A549 (cell line): ENCODE results near the gene WDFY1. TPM values are rescaled to one million over a fixed set of nuclear protein-coding genes. Genes with fewer than 3 reads are reported as not detected.

ENCODE experiments used
- ATAC-seq, 2 experiments: fragments of 200-7000 bp in 1 of 2; fragments of >200 bp in 1 of 2; cut with Nextera tagmentation in 1 of 2; cut with Tn5 transposase in 1 of 2; 3 replicates each; pipeline versions ENCODE4 v1.8.0 to v1.9.1; 2018 to 2020; ENCODE audit warnings: mild to moderate bottlenecking in 1 of 2, moderate library complexity in 1 of 2
- CTCF ChIA-PET: fragments of 300-600 bp; sonication (Branson Sonifier 250); formaldehyde crosslinking; extraction: SDS; loops from one replicate; lab custom pipeline; 2021; ENCODE audit warnings: antibody characterized with exemption, inconsistent platforms; lab: Yijun Ruan, JAX
- POLR2A ChIA-PET: fragments of 350-600 bp; formaldehyde crosslinking; extraction: SDS; loops from one replicate; lab custom pipeline; 2021; ENCODE audit warnings: antibody characterized with exemption, inconsistent platforms; lab: Yijun Ruan, JAX
- DNase-seq, 2 experiments: peaks; one replicate each; pipeline versions ENCODE4 v3.0.0 to v3.0.0-alpha.2; 2011 to 2016; ENCODE audit warnings: low read depth in 1 of 2, low spot score in 1 of 2
- FAIRE-seq: peaks from 2 replicates; lab custom pipeline; 2011; peaks lifted over from hg19 to GRCh38; lab: Jason Lieb, UNC
- H3K27ac ChIP-seq, 2 experiments: fragments of >200 bp; sonication (Bioruptor Twin); formaldehyde crosslinking; 3 replicates each; pipeline ENCODE4 v1.5.1; 2016 to 2017
- H3K4me1 ChIP-seq: fragments of >200 bp; sonication (Bioruptor Twin); formaldehyde crosslinking; 3 replicates; pipeline ENCODE4 v1.6.1; 2016
- H3K4me2 ChIP-seq: fragments of >200 bp; sonication (Bioruptor Twin); formaldehyde crosslinking; 3 replicates; pipeline ENCODE4 v1.6.1; 2016
- H3K4me3 ChIP-seq: fragments of >200 bp; sonication (Bioruptor Twin); formaldehyde crosslinking; 3 replicates; pipeline ENCODE4 v1.5.1; 2016
- H3K9me3 ChIP-seq: fragments of >200 bp; sonication (Bioruptor Twin); formaldehyde crosslinking; 3 replicates; pipeline ENCODE4 v1.6.1; 2016
- BCL3 ChIP-seq: fragments of >200 bp; sonication (Bioruptor Twin); formaldehyde crosslinking; IDR thresholded peaks from 3 replicates; pipeline ENCODE4 v1.6.1; 2016
- CBX2 ChIP-seq: fragments of 200-600 bp; sonication (generic); IDR thresholded peaks from 2 replicates; pipeline ENCODE4 v1.6.1; 2016; ENCODE audit warnings: low read depth, mild to moderate bottlenecking, borderline replicate concordance
- CEBPB ChIP-seq, 2 experiments: fragments of >200 bp in 1 of 2; sonication (Bioruptor Twin) in 1 of 2; formaldehyde crosslinking in 1 of 2; IDR thresholded peaks; 2 replicates each; pipeline ENCODE4 v1.6.1; 2012 to 2016
- CHD2 ChIP-seq: fragments of 150-350 bp; IDR thresholded peaks from 2 replicates; pipeline ENCODE4 v1.6.1; 2014; ENCODE audit warnings: low read length; ENCODE audit not compliant: partially characterized antibody
- CHD4 ChIP-seq: fragments of 200-600 bp; sonication (generic); IDR thresholded peaks from 2 replicates; pipeline ENCODE4 v1.6.1; 2016; ENCODE audit warnings: antibody characterized with exemption, mild to moderate bottlenecking, borderline replicate concordance
- ELK1 ChIP-seq: fragments of 150-350 bp; IDR thresholded peaks from 2 replicates; pipeline ENCODE4 v1.6.1; 2014; ENCODE audit warnings: low read depth, mild to moderate bottlenecking, low read length
- EP300 ChIP-seq, 2 experiments: fragments of >200 bp; sonication (Bioruptor Twin); formaldehyde crosslinking; IDR thresholded peaks; 2 replicates in 1 of 2; 3 replicates in 1 of 2; pipeline ENCODE4 v1.6.1; 2016 to 2017
- ESRRA ChIP-seq: fragments of 150-350 bp; IDR thresholded peaks from 2 replicates; pipeline ENCODE4 v1.6.1; 2014; ENCODE audit warnings: mild to moderate bottlenecking, low read length, borderline replicate concordance
- GATA3 ChIP-seq: IDR thresholded peaks from 2 replicates; pipeline ENCODE4 v1.6.1; 2012; ENCODE audit warnings: borderline replicate concordance
- HMGXB4 ChIP-seq: fragments of 250-450 bp; sonication (Bioruptor Pico); IDR thresholded peaks from 2 replicates; pipeline ENCODE4 v1.5.0; 2021; ENCODE audit warnings: mild to moderate bottlenecking, moderate library complexity, borderline replicate concordance
- HOXA7 ChIP-seq: fragments of 250-450 bp; sonication (Bioruptor Pico); IDR thresholded peaks from 2 replicates; pipeline ENCODE4 v1.5.0; 2020; ENCODE audit warnings: mild to moderate bottlenecking, moderate library complexity
- JUNB ChIP-seq: fragments of >200 bp; sonication (Bioruptor Twin); formaldehyde crosslinking; IDR thresholded peaks from 2 replicates; pipeline ENCODE4 v1.6.1; 2016
- KDM1A ChIP-seq: fragments of 200-600 bp; sonication (generic); IDR thresholded peaks from 2 replicates; pipeline ENCODE4 v1.6.1; 2016; ENCODE audit warnings: low read depth, mild to moderate bottlenecking
- KDM5A ChIP-seq: fragments of 200-600 bp; sonication (generic); IDR thresholded peaks from 2 replicates; pipeline ENCODE4 v1.6.1; 2016; ENCODE audit warnings: antibody characterized with exemption, mild to moderate bottlenecking
- MAX ChIP-seq: IDR thresholded peaks from 2 replicates; pipeline ENCODE4 v1.6.1; 2012
- MAZ ChIP-seq: fragments of 150-350 bp; IDR thresholded peaks from 2 replicates; pipeline ENCODE4 v1.6.1; 2014; ENCODE audit warnings: antibody characterized with exemption, low read depth, low read length, borderline replicate concordance
- NPAS2 ChIP-seq: fragments of 250-450 bp; sonication (Bioruptor Pico); IDR thresholded peaks from 2 replicates; pipeline ENCODE4 v1.8.0; 2022; ENCODE audit warnings: mild to moderate bottlenecking, moderate library complexity, borderline replicate concordance
- POLR2AphosphoS2 ChIP-seq: conservative IDR thresholded peaks from 2 replicates; pipeline ENCODE4 v1.6.1; 2012; ENCODE audit warnings: low read length, improper control_type of control experiment, inconsistent platforms
- RCOR1 ChIP-seq: fragments of 150-350 bp; IDR thresholded peaks from 2 replicates; pipeline ENCODE4 v1.6.1; 2014; ENCODE audit warnings: antibody characterized with exemption, low read length, low read depth
- RNF2 ChIP-seq: fragments of 200-600 bp; sonication (generic); IDR thresholded peaks from 2 replicates; pipeline ENCODE4 v1.6.1; 2016; ENCODE audit warnings: low read depth, mild to moderate bottlenecking, antibody characterized with exemption, moderate library complexity, borderline replicate concordance
- SMC3 ChIP-seq: fragments of >200 bp; sonication (Bioruptor Twin); formaldehyde crosslinking; IDR thresholded peaks from 3 replicates; pipeline ENCODE4 v1.6.1; 2018; ENCODE audit warnings: inconsistent platforms
- TP53 ChIP-seq: fragments of 250-450 bp; sonication (Bioruptor Pico); IDR thresholded peaks from 2 replicates; pipeline ENCODE4 v1.5.0; 2021; ENCODE audit warnings: mild to moderate bottlenecking, moderate library complexity
- ZC3H11A ChIP-seq: fragments of 450-650 bp; IDR thresholded peaks from 2 replicates; pipeline ENCODE4 v1.6.1; 2014; ENCODE audit warnings: antibody characterized with exemption, mild to moderate bottlenecking
- WGBS: methylation state at CpG from one replicate; pipeline ENCODE4 v1.1.6; 2017; ENCODE audit errors: missing lambda C conversion rate; 5-methylcytosine and 5-hydroxymethylcytosine counted together
- polyA plus RNA-seq, 4 experiments: library from polyadenylated mRNA; depleted of rRNA in 3 of 4; stranded (reverse); fragments of >200 nt; fragmentation: RNase III in 1 of 4; extraction: RNeasy Plus Mini Kit Qiagen cat#74134 plus additional on column Dnase treatment in 1 of 4; gene quantifications; 2 replicates in 3 of 4; 3 replicates in 1 of 4; pipeline ENCODE4 v1.2.3, GENCODE V29; 2011 to 2017

WDFY1 gene
- polyA plus RNA-seq, 2 of the 4 experiments (the other 2 are of a cell fraction) = 38.7 to 70.8 TPM

- TF ChIP-seq CEBPB (IDR thresholded peaks at IDR 0.05) = no peak
- TF ChIP-seq CBX2 = no peak
- H3K9me3 ChIP-seq = no peaks in the 10 kb centered on the region
- H3K4me3 ChIP-seq = no peak overlapping the region
- ATAC-seq (no peak), FAIRE-seq (no peak), DNase-seq (no peak)
- ChIA-PET POLR2A (no interaction called here), CTCF (interaction anchor here (0.9 to 1.9 kb wide), 6 partner anchors 9 to 131 kb away, joined by 3 to 9 read pairs (median 4); no protein-coding TSS in a partner anchor)
- no peak overlapping the region for H3K4me2 ChIP-seq
- 98% methylated on average over 3 of the region's 3 CpGs for WGBS
- H3K4me1 ChIP-seq = peaks cover 78% of the 10 kb centered on the region
- H3K27ac ChIP-seq = peak overlapping the region; percentile 91 to 94
These were observed 86.1 kb downstream of the WDFY1 start for GRCh38 chr2:223859070-223859469.

GRCh38 chr2:223856584-223856983 is 88.6 kb downstream of the WDFY1 start:
- FAIRE-seq (no peak), DNase-seq (no peak), ATAC-seq (no peak)
- Histone ChIP-seq H3K4me3 (no peak overlapping the region), H3K9me3 (no peaks in the 10 kb centered on the region), H3K4me2 (peak overlapping the region; percentile 53), H3K27ac (peak overlapping the region; percentile 71 to 91), H3K4me1 (peaks cover 66% of the 10 kb centered on the region)
- WGBS = 59% methylated on average over 5 of the region's 5 CpGs
- ChIA-PET POLR2A (no interaction called here), CTCF (interaction anchor here (0.6 to 1.2 kb wide), 3 partner anchors 19 to 36 kb away, joined by 3 read pairs; no protein-coding TSS in a partner anchor)
- TF ChIP-seq SMC3 = no peak
- TF ChIP-seq ZC3H11A = no peak
- TF ChIP-seq, all 56 proteins: peak for 0

- ChIA-PET CTCF (interaction anchor here (0.6 to 1.2 kb wide), 2 partner anchors 18 to 21 kb away, joined by 3 read pairs; no protein-coding TSS in a partner anchor), POLR2A (no interaction called here)
- 18% methylated on average over 2 of the region's 2 CpGs for WGBS
- TF ChIP-seq KDM5A (no peak), HOXA7 (CRISPR knock-in tag) (no peak), HMGXB4 (CRISPR knock-in tag) (no peak), NPAS2 (CRISPR knock-in tag) (no peak), RNF2 (no peak), CHD4 (no peak), GATA3 (peak; percentile 39; the same call in 1 of the 2 replicates), JUNB (peak; percentile 18; the same call in 1 of the 2 replicates), BCL3 (no peak), ESRRA (no peak), CEBPB (IDR thresholded peaks at IDR 0.05) (peak; percentile 74 to 77; a peak in 3 of 4 replicates), RCOR1 (no peak), MAX (no peak), EP300 (IDR thresholded peaks at IDR 0.05) (peak in 1 of 2 experiments; percentile 66; a peak in 2 of 5 replicates), SMC3 (no peak), TP53 (CRISPR knock-in tag) (no peak), ELK1 (no peak), CHD2 (no peak), MAZ (no peak), POLR2AphosphoS2 (no peak), KDM1A (no peak)
- ATAC-seq = no peak
- Histone ChIP-seq H3K9me3 (no peaks in the 10 kb centered on the region), H3K4me1 (peaks cover 65% of the 10 kb centered on the region), H3K4me3 (no peak overlapping the region), H3K4me2 (peak overlapping the region; percentile 53), H3K27ac (peak overlapping the region; percentile 71 to 91)
- no peak for FAIRE-seq
- DNase-seq = no peak
These were observed 89.1 kb downstream of the WDFY1 start for GRCh38 chr2:223856021-223856420.
